Colonic mucosa (tissue), 4 donors: ENCODE data around the gene YKT6. TPM values are rescaled to one million over a fixed set of nuclear protein-coding genes. Genes with fewer than 3 reads are reported as not detected.
"Not testable (repeated sequence)": the region's sequence is repeated elsewhere in the genome, so short reads cannot be mapped to it uniquely, and the experiment has no call there.

Experiments
- DNase-seq: peaks from one replicate; pipeline ENCODE4 v3.0.0-alpha.2; 2020
- H3K27ac ChIP-seq: fragments of 200-600 bp; one replicate; pipeline ENCODE4 v1.8.0; 2021
- H3K27me3 ChIP-seq: fragments of 200-600 bp; one replicate; pipeline ENCODE4 v1.8.0; 2021
- H3K36me3 ChIP-seq: fragments of 200-600 bp; one replicate; pipeline ENCODE4 v1.8.0; 2021
- H3K4me1 ChIP-seq: fragments of 200-600 bp; one replicate; pipeline ENCODE4 v1.8.0; 2021; ENCODE audit warnings: mild to moderate bottlenecking
- H3K4me3 ChIP-seq: fragments of 200-600 bp; one replicate; pipeline ENCODE4 v1.8.0; 2021
- H3K9ac ChIP-seq, 2 donors: one replicate each; pipeline ENCODE4 v1.7.0; 2013; ENCODE audit warnings: control low read depth in 2 of 2, low read depth in 2 of 2, low read length in 2 of 2
- H3K9me3 ChIP-seq: fragments of 200-600 bp; one replicate; pipeline ENCODE4 v1.8.0; 2021
- intact Hi-C: fragments of 100-400 bp; cut with DNase I; formaldehyde crosslinking; loops from one replicate; pipeline ENCODE4 v1.14.1; 2022
- total RNA-seq, 2 donors: library from RNA; stranded (reverse); fragmentation: NEBNext Ultra II Directional in 1 of 2; extraction: Animal tissue kit (Norgen Biotek cat#: 25700) in 1 of 2; gene quantifications; one replicate each; pipeline ENCODE4 v1.2.1, GENCODE V29; 2021
- TF ChIP-seq, protein P1 (sequence below): fragments of 200-600 bp; IDR thresholded peaks from one replicate; pipeline ENCODE4 v1.8.0; 2022; ENCODE audit warnings: antibody characterized with exemption, mild to moderate bottlenecking
- donor health status: healthy.
- donor health status: DM: no; HTN: no; CAD: no.
- donor health status: DM: no; HTN: no; CAD: no.

Gene YKT6
- total RNA-seq, 2 donors from 2014 or later = 83.0 to 103 TPM

DNA sequence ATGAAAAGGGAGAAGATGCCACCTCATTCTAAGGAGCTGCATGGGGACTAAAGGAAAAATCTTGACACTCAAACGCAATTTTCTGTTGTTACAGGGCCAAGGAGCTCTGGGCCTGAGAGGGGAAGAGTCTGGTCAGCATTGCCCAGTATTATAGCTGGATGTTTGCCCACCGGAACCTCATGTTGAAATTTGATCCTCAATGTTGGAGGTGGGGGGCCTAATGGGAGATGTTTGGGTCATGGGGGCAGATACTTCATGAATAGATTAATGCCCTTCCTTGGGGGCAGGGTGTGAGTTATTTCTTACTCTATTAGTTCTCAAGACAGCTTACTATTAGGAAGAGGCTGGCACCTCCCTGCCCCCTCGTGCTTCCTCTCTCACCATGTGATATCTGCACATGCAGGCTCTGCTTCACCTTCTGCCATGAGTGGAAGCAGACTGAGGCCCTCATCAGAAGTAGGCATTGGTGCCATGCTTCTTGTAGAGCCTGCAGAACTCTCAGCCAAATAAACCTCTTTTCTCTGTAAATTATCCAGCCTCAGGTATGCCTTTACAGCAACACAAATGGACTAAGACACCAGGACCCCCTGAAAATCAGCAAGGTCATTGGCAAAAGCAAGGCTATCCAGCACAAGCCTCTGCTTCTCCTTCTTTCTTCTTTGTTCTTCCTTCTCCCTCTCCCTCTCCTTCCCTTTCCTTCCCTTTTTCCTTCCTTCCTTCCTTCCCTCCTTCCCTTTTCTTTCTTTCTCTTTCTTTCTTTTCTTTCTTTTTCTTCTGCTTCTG lies 26.7 kb upstream of the YKT6 start:
- Histone ChIP-seq H3K27ac (no peak overlapping the region), H3K27me3 (no peaks in the 10 kb centered on the region), H3K4me1 (no peaks in the 10 kb centered on the region), H3K36me3 (no peaks in the 10 kb centered on the region), H3K9me3 (no peaks in the 10 kb centered on the region), H3K9ac (no peak overlapping the region), H3K4me3 (no peak overlapping the region)
- intact Hi-C loops = no loop called here
- TF ChIP-seq, protein P1, sequence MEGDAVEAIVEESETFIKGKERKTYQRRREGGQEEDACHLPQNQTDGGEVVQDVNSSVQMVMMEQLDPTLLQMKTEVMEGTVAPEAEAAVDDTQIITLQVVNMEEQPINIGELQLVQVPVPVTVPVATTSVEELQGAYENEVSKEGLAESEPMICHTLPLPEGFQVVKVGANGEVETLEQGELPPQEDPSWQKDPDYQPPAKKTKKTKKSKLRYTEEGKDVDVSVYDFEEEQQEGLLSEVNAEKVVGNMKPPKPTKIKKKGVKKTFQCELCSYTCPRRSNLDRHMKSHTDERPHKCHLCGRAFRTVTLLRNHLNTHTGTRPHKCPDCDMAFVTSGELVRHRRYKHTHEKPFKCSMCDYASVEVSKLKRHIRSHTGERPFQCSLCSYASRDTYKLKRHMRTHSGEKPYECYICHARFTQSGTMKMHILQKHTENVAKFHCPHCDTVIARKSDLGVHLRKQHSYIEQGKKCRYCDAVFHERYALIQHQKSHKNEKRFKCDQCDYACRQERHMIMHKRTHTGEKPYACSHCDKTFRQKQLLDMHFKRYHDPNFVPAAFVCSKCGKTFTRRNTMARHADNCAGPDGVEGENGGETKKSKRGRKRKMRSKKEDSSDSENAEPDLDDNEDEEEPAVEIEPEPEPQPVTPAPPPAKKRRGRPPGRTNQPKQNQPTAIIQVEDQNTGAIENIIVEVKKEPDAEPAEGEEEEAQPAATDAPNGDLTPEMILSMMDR = no peak
- no peak for DNase-seq

DNA sequence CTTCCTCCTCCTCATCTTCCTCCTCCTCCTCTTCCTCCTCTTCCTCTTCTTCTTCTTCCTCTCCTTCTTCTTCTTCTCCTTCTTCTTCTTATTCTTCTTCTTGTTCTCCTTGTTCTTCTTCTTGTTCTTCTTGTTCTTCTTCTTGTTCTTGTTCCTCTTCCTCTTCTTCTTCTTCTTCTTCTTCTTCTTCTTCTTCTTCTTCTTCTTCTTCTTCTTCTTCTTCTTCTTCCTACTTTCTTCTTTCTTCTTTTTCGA lies 26.2 kb upstream of the YKT6 start:
- intact Hi-C loops = not testable (repeated sequence)

DNA sequence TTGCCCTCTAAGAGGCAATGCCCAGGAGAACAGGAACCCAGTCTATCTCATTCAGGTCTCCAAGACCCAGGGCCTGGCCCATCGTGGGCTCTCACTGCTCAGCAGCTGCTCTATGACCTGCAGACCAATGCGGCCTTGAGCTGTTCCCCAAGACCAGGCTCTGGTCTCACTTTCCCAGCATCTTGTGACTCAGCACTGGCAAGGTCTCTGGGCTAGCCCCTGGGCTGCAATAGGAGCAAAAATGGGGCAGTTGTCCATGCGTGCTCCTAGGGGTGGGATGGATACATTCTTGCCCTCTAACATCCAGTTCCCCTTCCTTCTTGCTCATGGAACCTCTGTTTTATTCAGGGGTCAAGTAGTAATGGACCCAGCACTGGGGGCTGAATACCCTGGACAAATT lies 25.0 kb upstream of the YKT6 start:
- TF ChIP-seq, protein P1 = no peak
- H3K9me3 ChIP-seq = no peaks in the 10 kb centered on the region
- intact Hi-C loops = no loop called here

More for the DNA sequence above, 26.2 kb upstream of the YKT6 start:
- not testable (repeated sequence) for H3K27ac ChIP-seq, H3K9me3 ChIP-seq, H3K9ac ChIP-seq, H3K27me3 ChIP-seq, DNase-seq, H3K4me3 ChIP-seq, H3K4me1 ChIP-seq, H3K36me3 ChIP-seq

DNA sequence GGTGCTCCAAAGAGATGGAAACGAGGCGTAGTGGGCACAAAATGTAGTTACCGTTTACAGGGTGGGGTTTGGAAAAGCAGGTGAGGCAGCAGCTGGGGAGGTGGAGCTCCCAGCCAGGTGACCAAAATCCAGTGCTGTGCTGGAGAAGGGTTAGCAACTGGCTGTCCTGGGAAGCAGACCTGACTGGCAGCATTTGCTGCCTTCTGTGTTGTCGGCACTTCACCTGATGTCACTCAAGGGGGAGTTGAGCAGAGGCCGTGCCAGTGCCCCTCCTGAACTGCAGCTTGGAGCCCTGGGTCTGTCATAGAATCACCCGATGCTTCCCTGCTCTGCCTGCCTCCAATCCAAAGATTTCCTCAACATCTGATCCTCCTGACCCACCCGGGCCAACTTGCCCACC lies 24.3 kb upstream of the YKT6 start:
- H3K36me3 ChIP-seq = no peaks in the 10 kb centered on the region
- no peak for DNase-seq
- intact Hi-C loops = no loop called here
- no peak overlapping the region for H3K4me3 ChIP-seq
- no peaks in the 10 kb centered on the region for H3K27me3 ChIP-seq
- no peak overlapping the region for H3K27ac ChIP-seq
- TF ChIP-seq, protein P1 = no peak
- no peaks in the 10 kb centered on the region for H3K9me3 ChIP-seq
- no peaks in the 10 kb centered on the region for H3K4me1 ChIP-seq
- no peak overlapping the region for H3K9ac ChIP-seq

More for the DNA sequence above, 25.0 kb upstream of the YKT6 start:
- DNase-seq = no peak
- H3K9ac ChIP-seq = no peak overlapping the region
- no peak overlapping the region for H3K27ac ChIP-seq
- H3K36me3 ChIP-seq = no peaks in the 10 kb centered on the region
- no peak overlapping the region for H3K4me3 ChIP-seq
- no peaks in the 10 kb centered on the region for H3K27me3 ChIP-seq
- no peaks in the 10 kb centered on the region for H3K4me1 ChIP-seq

DNA sequence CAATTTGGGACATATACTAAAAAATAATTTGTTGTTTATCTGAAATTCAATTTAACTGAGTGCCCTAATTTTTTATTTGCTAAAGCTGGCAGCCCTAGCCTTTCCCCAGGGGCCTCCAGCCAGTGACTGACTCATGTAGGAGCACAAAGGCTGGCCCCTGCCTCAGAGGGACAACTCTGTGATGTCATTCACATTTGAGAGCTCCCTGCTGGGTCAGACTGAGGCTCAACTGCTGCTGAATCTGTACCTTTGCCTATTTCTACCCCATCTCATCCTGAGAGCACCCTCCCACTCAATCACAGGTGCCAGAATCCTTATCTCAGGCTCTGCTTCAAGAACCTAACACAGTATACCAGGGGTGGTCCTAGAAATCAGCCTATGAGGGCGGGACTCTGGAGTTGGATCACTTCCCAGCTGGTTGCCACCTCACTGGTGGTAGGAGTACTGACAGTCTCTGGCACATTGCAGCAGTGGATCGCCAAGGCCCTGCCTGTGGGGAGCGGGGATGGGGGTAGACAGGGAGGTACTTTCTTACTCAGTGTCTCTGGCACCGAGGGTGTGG lies 23.1 kb upstream of the YKT6 start:
- H3K4me1 ChIP-seq = no peaks in the 10 kb centered on the region
- DNase-seq = no peak
- no peak overlapping the region for H3K9ac ChIP-seq
- no peaks in the 10 kb centered on the region for H3K36me3 ChIP-seq
- no peaks in the 10 kb centered on the region for H3K27me3 ChIP-seq
- no peak overlapping the region for H3K4me3 ChIP-seq
- intact Hi-C loops = no loop called here
- H3K9me3 ChIP-seq = no peaks in the 10 kb centered on the region
- no peak overlapping the region for H3K27ac ChIP-seq
- TF ChIP-seq, protein P1 = no peak

DNA sequence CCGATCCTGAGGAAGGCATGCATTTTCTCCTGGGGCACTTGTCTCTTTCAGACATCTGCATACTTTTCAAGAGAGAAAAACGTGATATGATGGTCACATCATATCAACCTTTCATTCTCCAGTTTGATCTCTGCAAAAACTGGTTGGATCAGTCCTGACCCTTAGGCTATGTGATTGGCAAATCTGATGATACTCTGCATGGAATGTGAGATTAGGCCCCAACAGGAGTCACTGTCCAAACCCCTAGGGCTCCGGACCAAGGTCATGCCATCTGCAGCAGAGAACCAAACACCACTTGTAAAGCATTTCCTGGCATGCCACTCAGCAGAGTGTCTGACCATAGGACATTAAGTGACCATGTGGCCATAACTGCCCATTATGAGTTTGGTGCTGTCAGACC lies 20.1 kb upstream of the YKT6 start:
- intact Hi-C loops = no loop called here
- no peak overlapping the region for H3K4me3 ChIP-seq
- TF ChIP-seq, protein P1 = no peak
- no peaks in the 10 kb centered on the region for H3K4me1 ChIP-seq
- H3K9me3 ChIP-seq = no peaks in the 10 kb centered on the region
- H3K27me3 ChIP-seq = no peaks in the 10 kb centered on the region
- DNase-seq = no peak
- H3K27ac ChIP-seq = no peak overlapping the region
- H3K36me3 ChIP-seq = no peaks in the 10 kb centered on the region
- H3K9ac ChIP-seq = no peak overlapping the region
